ENCODE data around the gene PIGR. TPM values are rescaled to one million over a fixed set of nuclear protein-coding genes. Genes with fewer than 3 reads are reported as not detected.

Gene PIGR
- total and polyA plus RNA-seq, 7 donors, result 0.06 to 0.64 (median 0.48) TPM

GRCh38 chr1:206978259-206978658, 32.0 kb upstream of the PIGR start:
- no peak overlapping the region for H3K27ac ChIP-seq
- H3K36me3 ChIP-seq (ENCODE audit: insufficient read depth in 1 of 2, low read depth in 1 of 2), result no peaks in the 10 kb centered on the region
- DNase-seq (no peak), ATAC-seq (no peak)
- 63 to 69% (median 64%) methylated on average over 7 of the region's 7 CpGs for WGBS, 3 donors
- H3K9me3 ChIP-seq, result no peaks in the 10 kb centered on the region
- no peaks in the 10 kb centered on the region for H3K4me1 ChIP-seq
- intact Hi-C loops (cut with DNase I), result no loop called here
- H3K27me3 ChIP-seq (ENCODE audit: insufficient read depth in 3 of 3, low read length in 2 of 3), result peaks cover 0 to under 1% (median 0%) of the 10 kb centered on the region in 3 donors
- TF ChIP-seq CTCF (IDR thresholded peaks at IDR 0.05), result no peak
- no peak overlapping the region for H3K4me3 ChIP-seq

- H3K27me3 ChIP-seq (ENCODE audit: insufficient read depth in 3 of 3, low read length in 2 of 3), result peaks cover 0 to 9% (median 0%) of the 10 kb centered on the region in 3 donors
- no peak overlapping the region for H3K27ac ChIP-seq
- no peak for DNase-seq
- H3K9me3 ChIP-seq, result no peaks in the 10 kb centered on the region
- H3K36me3 ChIP-seq (ENCODE audit: insufficient read depth in 1 of 2, low read depth in 1 of 2), result no peaks in the 10 kb centered on the region
- 76 to 86% (median 79%) methylated on average over 1 of the region's 1 CpG for WGBS, 3 donors
- no peak for TF ChIP-seq CTCF (IDR thresholded peaks at IDR 0.05)
- intact Hi-C loops (cut with DNase I), result no loop called here
- no peak overlapping the region for H3K4me3 ChIP-seq
- no peaks in the 10 kb centered on the region for H3K4me1 ChIP-seq
- ATAC-seq, result no peak
These were observed 29.0 kb upstream of the PIGR start for GRCh38 chr1:206975306-206975705.

- Histone ChIP-seq H3K27me3 (ENCODE audit: insufficient read depth in 3 of 3, low read length in 2 of 3) (peaks cover 0 to 11% (median 0%) of the 10 kb centered on the region in 3 donors), H3K9me3 (no peaks in the 10 kb centered on the region), H3K36me3 (ENCODE audit: insufficient read depth in 1 of 2, low read depth in 1 of 2) (no peaks in the 10 kb centered on the region), H3K4me3 (no peak overlapping the region), H3K4me1 (no peaks in the 10 kb centered on the region), H3K27ac (no peak overlapping the region)
- ATAC-seq, result no peak
- no peak for TF ChIP-seq CTCF (IDR thresholded peaks at IDR 0.05)
- DNase-seq, result no peak
- intact Hi-C loops (cut with DNase I), result no loop called here
- WGBS, 3 donors, result 82 to 88% (median 86%) methylated on average over 3 of the region's 3 CpGs
These were observed 27.9 kb upstream of the PIGR start for GRCh38 chr1:206974140-206974539.

GRCh38 chr1:206972728-206973127, 26.5 kb upstream of the PIGR start:
- intact Hi-C loops (cut with DNase I), result no loop called here
- TF ChIP-seq CTCF (IDR thresholded peaks at IDR 0.05), result no peak
- no peaks in the 10 kb centered on the region for H3K4me1 ChIP-seq

GRCh38 chr1:206971029-206971655, 24.9 kb upstream of the PIGR start:
- Histone ChIP-seq H3K36me3 (ENCODE audit: insufficient read depth in 1 of 2, low read depth in 1 of 2) (no peaks in the 10 kb centered on the region), H3K27ac (no peak overlapping the region), H3K4me3 (no peak overlapping the region), H3K27me3 (ENCODE audit: insufficient read depth in 3 of 3, low read length in 2 of 3) (peaks cover 0 to 11% (median 0%) of the 10 kb centered on the region in 3 donors), H3K9me3 (no peaks in the 10 kb centered on the region), H3K4me1 (no peaks in the 10 kb centered on the region)
- 60 to 76% (median 64%) methylated on average over 2 of the region's 2 CpGs for WGBS, 3 donors
- no peak for TF ChIP-seq CTCF (IDR thresholded peaks at IDR 0.05)
- DNase-seq (no peak), ATAC-seq (no peak)
- intact Hi-C loops (cut with DNase I), result no loop called here

More at GRCh38 chr1:206972728-206973127, 26.5 kb upstream of the PIGR start:
- H3K27ac ChIP-seq, result no peak overlapping the region
- no peak for DNase-seq
- no peaks in the 10 kb centered on the region for H3K9me3 ChIP-seq
- no peak overlapping the region for H3K4me3 ChIP-seq
- no peak for ATAC-seq
- peaks cover 0 to 11% (median 0%) of the 10 kb centered on the region in 3 donors for H3K27me3 ChIP-seq (ENCODE audit: insufficient read depth in 3 of 3, low read length in 2 of 3)
- H3K36me3 ChIP-seq (ENCODE audit: insufficient read depth in 1 of 2, low read depth in 1 of 2), result no peaks in the 10 kb centered on the region
- WGBS, 3 donors, result 75 to 81% (median 78%) methylated on average over 2 of the region's 2 CpGs
